Head of caudate nucleus (tissue), 42 donors: ENCODE results near the gene ATG2B.
"Not testable (repeated sequence)": the region's sequence is repeated elsewhere in the genome, so short reads cannot be mapped to it uniquely, and the experiment has no call there.

Source experiments
- DNase-seq, 42 donors: peaks; one replicate each; pipeline versions ENCODE4 v3.0.0 to v3.0.0-alpha.2; 2020 to 2021; ENCODE audit warnings: mixed read lengths in 7 of 42
- intact Hi-C: fragments of 100-400 bp; cut with DNase I; formaldehyde crosslinking; loops from one replicate; pipeline ENCODE4 v1.15.0; 2022

Gene ATG2B

DNA sequence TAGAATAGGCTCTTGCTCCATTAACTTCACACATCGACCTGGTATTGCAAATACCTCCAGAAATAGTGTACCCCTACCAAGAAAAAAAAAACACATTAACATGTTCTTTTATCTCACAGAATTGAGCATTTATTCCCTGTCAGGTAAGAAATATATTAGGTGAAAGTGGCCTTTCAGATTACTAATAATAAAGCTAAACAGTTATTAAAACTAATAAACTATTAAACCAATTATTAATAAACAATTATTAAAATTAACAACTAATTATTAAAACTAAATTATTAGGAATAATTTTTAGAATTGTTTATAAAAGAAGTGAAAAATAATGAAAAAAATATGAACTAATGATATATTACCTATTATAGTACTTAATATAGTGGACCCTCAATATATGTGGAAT lies 21.6 kb upstream of the ATG2B start:
- intact Hi-C loops, result no loop called here

DNA sequence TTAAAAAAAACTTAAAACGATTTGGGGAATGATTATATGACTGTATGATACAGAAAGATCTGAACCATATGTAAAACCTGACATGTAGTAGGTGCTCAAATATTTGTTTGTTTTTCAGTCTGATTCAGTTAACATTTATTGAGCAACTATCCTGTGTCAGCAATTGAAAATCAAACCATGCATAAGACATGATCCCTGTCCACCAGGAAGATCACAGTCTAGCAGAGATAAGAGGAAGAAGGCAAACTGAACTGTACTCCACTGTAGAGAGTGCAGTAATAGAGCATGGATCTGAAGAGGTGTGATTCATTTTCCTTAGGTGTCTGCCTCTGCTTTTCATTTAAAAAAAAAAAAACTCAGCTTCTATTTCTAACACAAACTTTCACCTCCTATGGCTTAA lies 20.9 kb upstream of the ATG2B start:
- no peak for DNase-seq
- intact Hi-C loops, result no loop called here

More for the DNA sequence above, 21.6 kb upstream of the ATG2B start:
- no peak for DNase-seq

DNA sequence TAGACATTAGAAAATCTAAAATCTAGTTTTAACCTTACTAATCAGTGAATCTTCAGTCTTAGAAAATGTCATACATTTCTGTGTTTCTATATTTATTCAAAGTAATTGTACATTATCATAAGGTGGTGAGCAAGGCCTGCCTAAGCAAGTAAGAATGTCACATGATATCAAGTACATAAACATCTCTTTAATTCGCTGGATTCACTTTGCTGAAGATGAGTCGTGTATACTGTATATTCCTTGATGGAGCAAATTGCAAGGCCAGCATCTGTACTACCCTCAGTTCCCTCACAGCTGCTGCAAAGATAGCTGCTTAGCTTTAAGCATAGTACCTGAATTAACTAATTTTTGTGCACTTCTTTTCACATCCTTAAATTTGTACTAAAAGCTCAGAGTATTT lies 20.3 kb upstream of the ATG2B start:
- DNase-seq, result no peak
- intact Hi-C loops, result no loop called here

DNA sequence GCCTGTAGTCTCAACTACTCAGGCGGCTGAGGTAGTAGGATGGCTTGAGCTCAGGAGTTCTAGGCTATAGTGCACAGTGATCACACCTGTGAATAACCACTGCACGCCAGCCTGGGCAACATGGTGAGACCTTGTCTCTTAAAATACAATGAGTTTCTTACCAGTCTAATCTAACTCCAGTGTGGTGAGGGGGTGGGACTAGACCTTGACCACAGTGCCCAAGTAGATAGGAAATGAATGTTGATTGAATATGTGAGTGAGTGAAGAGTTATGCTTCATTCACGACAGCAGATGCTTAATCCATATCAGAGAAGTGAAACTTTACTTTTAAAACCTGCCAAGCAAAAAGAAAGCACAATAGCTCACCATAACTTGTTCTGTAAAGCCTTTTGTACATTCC lies 17.6 kb upstream of the ATG2B start:
- DNase-seq, result peak in 1 of 42 donors; percentile 27

DNA sequence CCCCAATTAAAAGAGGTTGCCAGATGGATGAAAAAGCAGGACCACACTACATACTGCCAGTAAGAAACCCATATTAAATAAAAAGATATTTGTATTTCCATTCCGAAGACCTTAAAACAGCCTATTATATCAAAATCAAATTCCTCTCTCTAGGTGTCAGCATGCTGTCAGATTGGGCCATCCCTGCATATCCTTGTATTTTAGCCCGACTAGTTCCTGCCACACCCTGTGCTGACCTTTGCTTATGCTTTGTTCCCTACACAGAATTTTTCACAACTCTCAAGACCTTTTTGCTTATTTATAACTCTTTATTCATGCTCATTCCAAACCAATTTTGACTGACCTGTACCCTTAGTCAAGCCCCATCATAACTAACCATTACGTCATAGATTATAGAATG lies 13.0 kb upstream of the ATG2B start:
- intact Hi-C loops, result no loop called here
- DNase-seq, result no peak

More for the DNA sequence above, 17.6 kb upstream of the ATG2B start:
- intact Hi-C loops, result no loop called here

DNA sequence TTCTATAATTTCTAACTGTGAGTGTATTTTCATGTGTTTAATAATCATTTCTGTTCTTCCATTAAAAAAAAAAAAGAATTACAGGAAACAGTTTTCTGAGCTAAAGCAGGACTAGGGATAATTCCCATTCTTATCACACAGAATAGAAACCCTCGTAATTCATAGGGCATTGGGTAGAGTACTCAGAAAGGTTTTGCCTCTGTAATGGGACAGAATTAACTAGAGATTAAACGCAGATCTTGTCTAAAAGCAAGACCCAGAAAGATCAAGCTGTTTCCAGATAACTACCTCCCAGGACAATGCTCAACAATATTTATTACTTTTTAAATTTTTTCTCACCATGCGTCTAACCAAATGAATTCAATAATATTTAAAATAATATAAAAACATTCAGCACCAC lies 10.4 kb upstream of the ATG2B start:
- DNase-seq, result no peak
- intact Hi-C loops, result no loop called here

DNA sequence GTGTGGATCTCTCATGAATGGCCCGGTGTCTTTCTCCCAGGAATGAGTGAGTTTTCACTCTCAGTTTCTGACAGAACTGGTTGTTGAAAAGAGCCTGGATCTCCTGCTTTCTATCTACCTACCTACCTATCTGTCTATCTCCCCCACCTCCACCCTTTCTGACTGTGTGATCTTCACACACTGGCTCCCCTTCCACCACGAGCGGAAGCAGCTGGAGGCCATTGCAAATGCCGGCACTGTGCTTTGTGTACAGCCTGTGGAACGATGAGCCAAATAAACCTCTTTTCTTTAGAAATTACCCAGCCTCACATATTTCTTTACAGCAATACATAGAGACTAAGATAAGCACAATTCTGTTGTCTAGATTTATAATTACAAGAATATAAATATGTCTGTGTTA lies 7.4 kb upstream of the ATG2B start:
- intact Hi-C loops, result no loop called here
- DNase-seq, result peak in 5 of 42 donors; percentile 12 to 52 (median 31)

DNA sequence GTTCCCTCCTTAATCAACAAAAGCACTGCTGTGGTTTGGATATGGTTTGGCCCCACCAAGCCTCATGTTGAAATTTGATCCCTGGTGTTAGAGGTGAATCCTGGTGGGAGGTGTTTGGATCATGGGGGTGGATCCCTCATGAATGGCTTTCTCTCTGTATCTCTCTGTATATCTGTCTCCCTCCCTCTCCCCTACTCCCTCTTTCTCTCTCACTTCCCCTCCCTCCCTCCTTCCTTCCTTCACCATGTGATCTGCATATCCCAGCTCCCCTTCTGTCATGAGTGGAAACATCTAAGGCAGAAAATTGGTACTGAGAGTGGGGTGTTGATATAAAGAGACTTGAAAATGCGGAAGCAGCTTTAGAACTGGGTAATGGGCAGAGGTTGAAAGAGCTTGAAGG lies 5.4 kb upstream of the ATG2B start:
- intact Hi-C loops, result loop anchor here (10.0 kb wide), 1 partner anchor 136 kb away; the partner anchor contains the start of gene PAPOLA
- DNase-seq, result no peak

DNA sequence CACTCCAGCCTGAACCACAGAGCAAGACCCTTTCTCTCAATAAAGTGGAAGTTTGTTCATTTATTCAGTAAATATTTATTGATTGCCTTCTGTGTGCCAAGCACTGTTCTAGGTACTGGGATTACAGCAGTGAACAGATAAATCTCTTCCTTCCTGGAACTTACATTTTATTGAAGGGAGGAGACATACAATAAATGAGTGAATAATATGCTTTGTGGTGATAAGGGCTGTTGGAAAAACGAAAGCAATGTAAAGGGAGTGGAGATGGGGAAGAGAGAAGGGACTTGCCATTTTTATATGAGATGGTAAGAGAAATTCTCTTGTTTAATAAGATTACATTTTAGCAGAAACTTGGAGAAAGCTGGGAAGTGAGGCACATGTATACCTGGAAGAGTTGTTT lies 1.8 kb upstream of the ATG2B start:
- intact Hi-C loops, result loop anchor here (2.0 to 10.0 kb wide), 2 partner anchors 26 to 140 kb away; partner anchors contain the start of gene PAPOLA
- no peak for DNase-seq

DNA sequence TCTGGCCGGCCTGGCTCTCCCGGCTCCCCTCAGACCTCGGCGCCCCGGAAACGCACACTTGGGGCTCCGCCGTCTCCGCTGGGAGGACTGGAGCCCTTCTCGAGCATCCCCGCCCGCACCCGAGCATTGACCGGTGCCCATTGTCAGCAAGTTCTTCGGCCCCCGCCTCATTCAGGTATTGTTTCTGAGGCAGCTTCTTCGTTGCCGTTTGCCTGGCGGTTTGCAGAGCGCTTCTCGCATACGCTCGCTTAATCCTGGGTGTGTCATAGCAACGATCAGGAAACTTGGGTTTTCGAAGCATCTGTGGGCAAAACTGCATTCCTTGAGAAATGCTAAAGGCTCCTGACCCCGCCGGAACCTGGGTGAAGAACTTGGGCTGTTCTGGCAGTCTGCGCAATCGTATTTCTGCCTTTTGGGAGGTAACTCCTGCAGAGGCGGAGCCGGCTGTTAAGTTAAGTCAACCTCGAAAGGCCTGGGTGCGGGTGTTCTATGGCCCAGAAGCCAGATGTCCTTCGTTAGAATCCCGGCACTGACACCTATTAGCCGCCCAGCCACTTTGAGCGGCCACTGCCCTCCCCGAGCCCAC lies 703 bp upstream of the ATG2B start:
- DNase-seq, result peak; percentile 21 to 82 (median 54)
- intact Hi-C loops, result loop anchor here (2.0 to 10.0 kb wide), 2 partner anchors 27 to 141 kb away; partner anchors contain the start of gene PAPOLA

DNA sequence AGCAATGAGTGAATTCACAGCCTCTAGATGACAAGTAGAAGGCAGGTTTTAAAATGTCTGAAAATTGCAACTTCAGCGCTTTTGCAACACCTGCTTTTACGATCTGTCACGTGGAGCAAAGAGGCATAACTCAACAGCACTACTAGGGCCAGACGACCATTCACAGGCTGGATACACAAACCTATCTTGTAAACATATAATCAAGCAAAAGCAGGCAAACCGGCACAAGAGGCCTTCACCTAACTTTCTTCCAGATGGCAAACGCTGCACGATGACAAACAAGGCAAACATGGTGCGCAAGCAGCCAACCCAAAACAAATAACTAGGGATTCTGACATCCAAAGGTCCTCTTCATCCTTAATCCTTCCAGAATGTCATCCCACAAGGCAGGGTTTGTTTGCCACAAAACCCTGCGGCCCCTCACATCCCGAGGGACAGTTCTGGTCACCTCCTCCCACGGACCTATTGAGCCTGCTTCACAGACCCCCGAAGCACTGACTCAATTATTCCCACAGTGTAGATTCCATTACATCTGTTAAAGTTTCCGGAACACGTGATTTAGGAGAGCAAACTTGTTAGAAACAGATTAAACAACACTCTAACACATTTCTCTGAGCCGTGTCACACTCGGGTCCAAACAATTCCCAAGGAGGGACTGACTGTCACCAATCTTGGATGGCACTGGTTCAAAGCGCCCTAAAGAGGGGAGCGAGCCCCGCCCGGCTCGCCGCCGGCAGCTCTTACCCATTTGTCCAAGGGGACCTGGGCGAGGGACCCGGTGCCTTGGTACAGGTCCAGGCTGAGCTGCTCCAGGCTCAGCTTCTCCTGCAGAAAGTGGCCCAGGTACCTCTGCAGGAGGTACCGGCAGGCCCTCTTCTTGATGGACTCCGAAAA lies 823 bp downstream of the ATG2B start:
- peak in 31 of 42 donors; percentile 13 to 67 (median 38) for DNase-seq

DNA sequence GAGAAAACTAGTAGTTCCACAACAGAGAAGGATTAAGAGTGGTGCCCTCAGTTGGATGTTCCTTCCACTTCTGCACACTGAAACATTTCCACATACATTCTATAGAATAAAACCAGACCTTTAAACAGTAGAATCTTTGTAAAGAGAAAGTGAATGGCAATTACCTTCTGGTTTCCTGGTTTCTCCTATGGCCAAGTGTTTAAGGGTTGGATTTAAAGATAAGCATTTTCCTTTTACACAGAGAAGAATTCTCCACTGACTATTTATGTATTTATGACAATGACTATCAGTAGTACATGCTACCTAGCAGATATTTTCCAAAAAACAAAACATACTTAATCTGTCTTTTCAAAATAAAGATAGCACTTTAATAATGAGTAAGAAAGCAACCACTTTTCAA lies 3.2 kb downstream of the ATG2B start:
- intact Hi-C loops, result loop anchor here (5.0 to 10.0 kb wide), 2 partner anchors 42 to 145 kb away; partner anchors contain the start of gene PAPOLA
- DNase-seq, result no peak

More for the DNA sequence above, 823 bp downstream of the ATG2B start:
- intact Hi-C loops, result loop anchor here (10.0 kb wide), 1 partner anchor 142 kb away; the partner anchor contains the start of gene PAPOLA

DNA sequence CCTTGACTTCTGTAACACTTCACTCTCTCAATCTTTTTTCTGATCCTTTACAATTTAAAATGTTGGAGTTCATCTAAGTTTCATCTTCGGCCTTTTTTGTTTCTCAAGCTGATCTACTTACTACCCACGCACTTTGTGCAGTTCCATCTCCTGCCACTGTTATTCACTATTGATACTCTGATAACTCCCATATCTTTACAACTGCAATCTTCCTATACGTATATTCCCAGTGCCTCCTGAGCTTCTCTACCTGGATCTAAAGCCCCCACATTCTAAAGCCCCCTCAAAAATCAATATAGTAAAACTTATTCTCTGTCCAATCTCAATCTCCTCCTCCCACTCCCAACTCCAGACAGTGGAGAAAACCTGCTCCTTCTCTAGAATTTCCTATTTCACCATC lies 5.9 kb downstream of the ATG2B start:
- intact Hi-C loops, result loop anchor here (5.0 kb wide), 1 partner anchor 45 kb away; no protein-coding TSS in a partner anchor
- DNase-seq, result no peak

DNA sequence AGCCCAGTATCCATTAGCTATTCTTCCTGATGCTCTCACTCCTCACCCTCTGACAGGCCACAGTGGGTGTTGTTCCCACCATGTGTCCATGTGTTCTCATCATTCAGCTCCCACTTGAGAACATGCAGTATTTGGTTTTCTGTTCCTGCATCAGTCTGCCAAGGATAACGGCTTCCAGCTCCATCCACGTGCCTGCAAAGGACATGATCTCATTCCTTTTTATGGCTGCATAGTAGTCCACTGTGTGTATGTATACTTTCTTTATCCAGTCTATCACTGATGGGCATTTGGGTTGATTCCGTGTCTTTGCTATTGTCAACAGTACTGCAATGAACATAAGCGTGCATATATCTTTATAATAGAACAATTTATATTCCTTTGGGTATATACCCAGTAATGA lies 8.9 kb downstream of the ATG2B start:
- DNase-seq, result no peak
- intact Hi-C loops, result no loop called here

DNA sequence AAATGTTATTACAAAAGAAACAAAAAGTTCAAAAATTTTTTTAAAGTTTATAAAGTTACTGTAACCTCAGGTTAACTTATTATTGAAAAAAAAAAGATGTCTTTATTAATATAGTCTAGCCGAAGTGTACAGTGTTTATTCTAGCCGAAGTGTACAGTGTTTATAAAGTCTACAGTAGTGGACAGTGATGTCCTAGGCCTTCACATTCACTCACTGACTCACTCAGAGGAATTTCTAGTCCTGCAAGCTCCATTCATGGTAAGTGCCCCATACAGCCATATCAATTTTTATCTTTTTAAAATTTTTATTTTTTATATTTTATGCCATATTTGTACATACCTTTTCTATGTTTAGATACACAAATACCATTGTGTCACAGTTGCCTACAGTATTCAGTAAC lies 10.4 kb downstream of the ATG2B start:
- intact Hi-C loops, result no loop called here

DNA sequence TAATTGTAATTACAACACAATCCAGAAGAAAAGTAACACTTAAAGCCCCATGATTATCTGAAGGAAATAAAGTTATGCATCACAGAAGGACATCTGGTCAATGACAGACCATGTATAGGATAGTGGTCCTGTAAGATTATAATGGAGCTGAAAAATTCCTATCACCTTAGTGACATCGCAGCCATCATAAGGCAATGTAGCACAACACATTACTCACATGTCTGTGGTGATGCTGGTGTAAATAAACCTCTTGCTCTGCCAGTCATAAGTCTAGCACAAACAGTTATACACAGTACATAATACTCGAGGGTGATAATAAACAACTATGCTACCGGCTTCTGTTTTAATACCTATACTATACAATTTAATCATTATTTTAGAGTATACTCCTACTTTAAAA lies 11.2 kb downstream of the ATG2B start:
- no peak for DNase-seq
- intact Hi-C loops, result no loop called here

More for the DNA sequence above, 10.4 kb downstream of the ATG2B start:
- DNase-seq, result no peak

DNA sequence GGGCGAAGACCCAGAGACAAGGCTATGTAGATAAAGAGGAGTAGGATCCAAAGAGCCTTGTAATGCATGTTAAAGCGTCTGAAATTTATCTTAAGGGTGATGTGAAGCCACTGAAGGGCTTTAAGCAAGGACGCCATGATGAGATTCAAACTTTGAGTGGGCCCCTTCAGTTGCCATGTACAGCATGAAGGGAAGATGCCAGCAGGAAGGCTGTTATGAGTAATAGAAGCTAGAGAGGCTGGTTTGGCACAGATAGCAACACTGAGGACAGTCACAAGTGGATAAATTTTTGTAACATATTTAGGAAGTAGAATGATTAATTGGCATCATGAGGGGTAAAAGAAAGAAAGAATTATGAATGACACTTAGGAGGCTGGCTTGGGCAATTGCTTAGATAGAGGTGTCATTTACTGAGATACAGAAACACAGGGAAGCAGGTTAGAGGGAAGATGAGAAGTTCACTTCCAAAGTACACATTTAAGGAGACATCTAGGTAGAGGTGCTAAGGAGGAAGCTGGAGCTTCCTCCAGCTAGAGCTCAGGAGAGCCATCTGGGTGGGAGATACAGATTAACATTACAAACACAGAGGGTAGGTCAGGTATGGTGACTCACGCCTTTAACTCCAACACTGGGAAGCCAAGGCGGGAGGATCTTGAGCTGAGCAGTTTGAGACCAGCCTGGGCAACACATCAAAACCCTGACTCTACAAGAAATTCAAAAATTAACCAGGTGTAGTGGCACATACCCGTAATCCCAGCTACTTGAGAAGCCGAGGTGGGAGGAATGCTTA lies 13.7 kb downstream of the ATG2B start:
- intact Hi-C loops, result no loop called here

DNA sequence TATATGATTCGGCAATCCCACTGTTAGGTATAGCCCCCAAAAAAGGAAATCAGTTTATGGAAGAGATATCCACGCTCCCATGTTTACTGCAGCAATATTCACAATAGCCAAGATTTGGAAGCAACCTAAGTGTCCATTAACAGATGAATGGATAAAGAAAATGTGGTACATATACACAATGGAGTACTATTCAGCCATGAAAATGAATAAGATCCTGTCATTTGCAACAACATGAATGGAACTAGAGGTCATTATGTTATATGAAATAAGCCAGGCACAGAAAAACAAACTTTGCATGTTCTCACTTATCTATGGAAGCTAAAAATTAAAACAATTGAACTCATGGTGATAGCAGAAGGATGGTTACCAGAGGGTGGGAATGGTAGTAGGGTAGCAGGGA lies 15.2 kb downstream of the ATG2B start:
- intact Hi-C loops, DNase-seq: not testable (repeated sequence)

More for the DNA sequence above, 13.7 kb downstream of the ATG2B start:
- DNase-seq, result no peak

DNA sequence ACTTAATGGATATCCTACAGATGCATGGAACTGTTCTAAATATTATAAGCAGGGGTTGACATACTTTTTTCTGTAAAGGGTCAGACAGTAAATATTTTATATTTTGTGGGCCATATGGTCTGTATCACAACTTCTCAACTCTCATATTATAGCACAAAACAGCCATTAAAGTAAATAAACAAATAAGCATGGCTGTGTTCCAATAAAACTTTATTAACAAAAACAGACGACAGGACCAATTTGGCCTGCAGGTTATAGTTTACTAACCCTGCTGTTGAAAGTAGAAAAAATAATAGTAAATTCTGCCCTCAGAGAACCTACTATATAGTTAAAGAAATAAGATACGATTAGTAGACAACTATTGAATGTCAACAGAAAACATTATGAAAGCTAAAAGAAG lies 17.5 kb downstream of the ATG2B start:
- intact Hi-C loops, result no loop called here
- no peak for DNase-seq
